ENCODE measurements around the gene SEC16B.

DNA sequence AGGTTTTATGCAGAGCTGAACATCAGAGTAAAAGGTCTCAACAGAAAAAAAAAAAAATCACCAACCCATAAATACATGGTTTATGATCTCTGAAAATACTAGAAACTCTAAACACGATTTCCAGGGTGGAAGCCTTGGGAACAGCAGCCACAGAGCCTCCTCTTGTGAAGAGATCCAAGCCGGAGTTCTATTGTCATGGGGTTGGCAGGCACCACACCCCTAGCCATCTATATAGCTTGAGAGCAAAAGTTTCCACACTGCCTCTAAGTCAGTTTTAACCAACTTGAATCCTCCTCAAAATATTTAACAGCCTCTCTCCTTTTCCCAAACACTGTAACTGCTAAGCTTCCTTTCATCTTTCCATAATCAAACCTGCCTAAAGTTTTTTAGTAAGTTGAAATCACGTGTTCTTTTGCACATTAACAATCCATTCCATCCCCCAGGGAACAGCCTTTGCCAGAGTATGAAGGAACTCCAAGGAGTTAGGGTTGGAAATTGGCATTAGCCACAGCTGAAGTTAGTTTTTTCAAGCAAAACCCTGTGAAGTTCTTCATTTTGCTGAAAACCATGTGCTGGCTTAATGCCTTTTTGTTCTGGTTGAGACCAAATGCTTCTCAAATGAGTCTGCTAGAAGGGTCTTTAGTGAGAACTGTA lies 13.8 kb upstream of the SEC16B start:
- TF ChIP-seq, protein P1, sequence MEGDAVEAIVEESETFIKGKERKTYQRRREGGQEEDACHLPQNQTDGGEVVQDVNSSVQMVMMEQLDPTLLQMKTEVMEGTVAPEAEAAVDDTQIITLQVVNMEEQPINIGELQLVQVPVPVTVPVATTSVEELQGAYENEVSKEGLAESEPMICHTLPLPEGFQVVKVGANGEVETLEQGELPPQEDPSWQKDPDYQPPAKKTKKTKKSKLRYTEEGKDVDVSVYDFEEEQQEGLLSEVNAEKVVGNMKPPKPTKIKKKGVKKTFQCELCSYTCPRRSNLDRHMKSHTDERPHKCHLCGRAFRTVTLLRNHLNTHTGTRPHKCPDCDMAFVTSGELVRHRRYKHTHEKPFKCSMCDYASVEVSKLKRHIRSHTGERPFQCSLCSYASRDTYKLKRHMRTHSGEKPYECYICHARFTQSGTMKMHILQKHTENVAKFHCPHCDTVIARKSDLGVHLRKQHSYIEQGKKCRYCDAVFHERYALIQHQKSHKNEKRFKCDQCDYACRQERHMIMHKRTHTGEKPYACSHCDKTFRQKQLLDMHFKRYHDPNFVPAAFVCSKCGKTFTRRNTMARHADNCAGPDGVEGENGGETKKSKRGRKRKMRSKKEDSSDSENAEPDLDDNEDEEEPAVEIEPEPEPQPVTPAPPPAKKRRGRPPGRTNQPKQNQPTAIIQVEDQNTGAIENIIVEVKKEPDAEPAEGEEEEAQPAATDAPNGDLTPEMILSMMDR (IDR thresholded peaks at IDR 0.05): no peak
- no peak for TF ChIP-seq POLR2AphosphoS5 (IDR thresholded peaks at IDR 0.05)
- no peak for TF ChIP-seq EP300 (IDR thresholded peaks at IDR 0.05)
- no peak for TF ChIP-seq POLR2A (IDR thresholded peaks at IDR 0.05)
